Esophagus squamous epithelium (tissue), 4 donors: ENCODE data around the gene MDGA2.

Experiments
- POLR2A ChIP-seq, 4 donors: fragments of 450-650 bp; IDR thresholded peaks; one replicate each; pipeline ENCODE4 v1.6.1; 2017; ENCODE audit warnings: antibody characterized with exemption in 4 of 4, mild to moderate bottlenecking in 4 of 4, moderate library complexity in 3 of 4
- TF ChIP-seq, protein P1 (sequence below), 6 experiments: fragments of 450-650 bp in 4 of 6; fragments of 200-600 bp in 2 of 6; sonication (generic) in 2 of 6; IDR thresholded peaks; one replicate each; pipeline ENCODE4 v1.5.1; 2016 to 2019; ENCODE audit warnings: antibody characterized with exemption in 6 of 6, mild to moderate bottlenecking in 4 of 6, moderate library complexity in 4 of 6

DNA sequence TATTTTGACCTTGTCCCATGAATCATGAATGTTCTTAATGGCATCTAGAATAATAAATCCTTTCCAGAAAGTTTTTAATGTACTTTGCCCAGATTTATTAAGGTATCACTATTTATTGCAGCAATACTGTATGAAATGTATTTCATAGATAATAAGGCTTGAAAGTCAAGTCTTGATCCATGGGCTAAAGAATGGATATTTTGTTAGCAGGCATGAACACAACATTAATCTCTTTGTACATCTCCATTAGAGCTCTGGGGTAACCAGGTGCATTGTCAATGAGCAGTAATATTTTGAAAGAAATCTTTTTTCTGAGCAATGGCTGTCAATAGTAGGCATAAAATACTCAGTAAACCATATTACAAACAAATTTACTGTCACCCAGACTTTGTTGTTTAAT, 882.3 kb downstream of the MDGA2 start:
- TF ChIP-seq, protein P1, sequence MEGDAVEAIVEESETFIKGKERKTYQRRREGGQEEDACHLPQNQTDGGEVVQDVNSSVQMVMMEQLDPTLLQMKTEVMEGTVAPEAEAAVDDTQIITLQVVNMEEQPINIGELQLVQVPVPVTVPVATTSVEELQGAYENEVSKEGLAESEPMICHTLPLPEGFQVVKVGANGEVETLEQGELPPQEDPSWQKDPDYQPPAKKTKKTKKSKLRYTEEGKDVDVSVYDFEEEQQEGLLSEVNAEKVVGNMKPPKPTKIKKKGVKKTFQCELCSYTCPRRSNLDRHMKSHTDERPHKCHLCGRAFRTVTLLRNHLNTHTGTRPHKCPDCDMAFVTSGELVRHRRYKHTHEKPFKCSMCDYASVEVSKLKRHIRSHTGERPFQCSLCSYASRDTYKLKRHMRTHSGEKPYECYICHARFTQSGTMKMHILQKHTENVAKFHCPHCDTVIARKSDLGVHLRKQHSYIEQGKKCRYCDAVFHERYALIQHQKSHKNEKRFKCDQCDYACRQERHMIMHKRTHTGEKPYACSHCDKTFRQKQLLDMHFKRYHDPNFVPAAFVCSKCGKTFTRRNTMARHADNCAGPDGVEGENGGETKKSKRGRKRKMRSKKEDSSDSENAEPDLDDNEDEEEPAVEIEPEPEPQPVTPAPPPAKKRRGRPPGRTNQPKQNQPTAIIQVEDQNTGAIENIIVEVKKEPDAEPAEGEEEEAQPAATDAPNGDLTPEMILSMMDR (IDR thresholded peaks at IDR 0.05), result no peak
- no peak for TF ChIP-seq POLR2A (IDR thresholded peaks at IDR 0.05)
